Fibroblast of the conjunctiva (primary cell): ENCODE measurements around the gene IL36A.

Experiments used
- DNase-seq: peaks from one replicate; pipeline ENCODE4 v3.0.0-alpha.2; 2010; ENCODE audit warnings: low read depth

The IL36A gene, protein sequence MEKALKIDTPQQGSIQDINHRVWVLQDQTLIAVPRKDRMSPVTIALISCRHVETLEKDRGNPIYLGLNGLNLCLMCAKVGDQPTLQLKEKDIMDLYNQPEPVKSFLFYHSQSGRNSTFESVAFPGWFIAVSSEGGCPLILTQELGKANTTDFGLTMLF

DNA sequence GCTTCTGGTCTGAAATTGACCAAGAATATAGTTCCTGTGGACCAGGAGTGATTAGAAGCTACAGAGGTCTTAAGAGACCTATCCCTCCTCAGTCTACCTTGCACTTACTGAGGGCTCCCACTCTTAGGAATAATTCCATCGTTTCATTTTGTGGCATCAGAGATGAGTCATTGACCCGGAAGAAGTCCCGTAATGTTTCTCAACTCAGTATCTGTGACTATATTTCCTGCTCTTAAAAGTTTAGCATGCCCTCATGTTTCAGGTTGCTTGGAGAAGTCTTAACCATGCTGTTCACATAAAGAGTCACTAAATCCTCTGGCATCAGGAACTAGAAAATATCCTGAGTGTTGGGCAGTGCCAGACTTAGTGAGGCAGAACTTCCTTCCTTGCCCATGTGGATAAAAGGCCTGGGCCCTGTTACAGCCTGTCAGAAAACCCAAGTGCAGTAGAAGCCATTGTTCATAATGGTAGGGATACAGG is at the start of gene IL36A:
Gene IL36A, plus strand, starts transcription at position 430 of the 480 bp plus-strand sequence. CDS start 413 bp downstream, outside the sequence.
- DNase-seq = no peak

DNA sequence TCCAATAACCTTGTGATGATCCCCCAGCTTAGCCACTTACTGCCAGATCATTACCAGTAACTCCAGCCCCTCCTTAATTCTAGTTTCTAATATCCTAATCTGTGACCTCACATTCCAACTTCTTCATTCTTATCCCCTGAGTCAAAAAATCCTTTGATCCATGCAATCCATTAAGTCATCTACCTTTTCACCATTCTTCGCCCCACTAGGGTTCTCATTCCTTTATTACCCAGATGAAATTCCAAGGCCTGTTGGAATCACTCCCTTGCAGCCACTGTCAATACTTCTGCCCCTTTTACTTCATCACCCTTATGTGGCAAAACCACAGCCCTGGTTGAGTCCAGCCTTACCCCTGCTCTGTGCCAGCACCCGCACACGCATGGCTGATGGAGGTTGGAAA is 47.7 kb upstream of the IL36A start:
- DNase-seq = no peak

DNA sequence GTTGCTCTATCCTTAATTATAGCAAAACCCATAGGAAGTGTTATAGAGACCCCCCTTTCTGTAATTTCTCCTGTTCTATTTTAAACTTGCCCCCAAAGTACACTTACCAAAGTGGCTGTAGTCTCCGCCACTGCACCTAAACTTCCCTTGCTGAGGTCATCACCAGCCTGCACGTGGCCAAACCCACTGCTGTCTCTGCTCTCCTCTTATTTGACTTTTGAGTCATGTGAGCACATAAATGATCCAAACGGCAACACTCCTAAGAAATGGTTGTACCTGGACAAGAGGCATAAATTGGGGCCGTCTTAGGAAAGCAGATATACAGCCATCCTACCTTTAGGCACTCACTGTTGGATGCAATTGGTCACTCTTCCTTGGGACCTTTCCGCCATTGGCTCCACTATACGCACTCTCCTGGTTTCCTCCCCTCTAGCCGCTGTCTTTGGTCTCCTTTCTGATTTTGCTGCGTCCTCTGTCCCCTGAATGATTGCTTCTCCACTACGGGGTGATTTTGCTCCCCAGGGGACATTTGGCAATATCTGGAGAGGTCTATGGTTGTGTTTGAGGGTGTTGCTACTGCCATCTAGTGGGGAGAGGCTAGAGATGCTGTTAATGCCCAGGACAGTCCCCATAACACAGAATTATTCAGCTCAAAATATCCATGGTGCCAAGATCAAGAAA is 46.7 kb upstream of the IL36A start:
- DNase-seq = peak; percentile 40

DNA sequence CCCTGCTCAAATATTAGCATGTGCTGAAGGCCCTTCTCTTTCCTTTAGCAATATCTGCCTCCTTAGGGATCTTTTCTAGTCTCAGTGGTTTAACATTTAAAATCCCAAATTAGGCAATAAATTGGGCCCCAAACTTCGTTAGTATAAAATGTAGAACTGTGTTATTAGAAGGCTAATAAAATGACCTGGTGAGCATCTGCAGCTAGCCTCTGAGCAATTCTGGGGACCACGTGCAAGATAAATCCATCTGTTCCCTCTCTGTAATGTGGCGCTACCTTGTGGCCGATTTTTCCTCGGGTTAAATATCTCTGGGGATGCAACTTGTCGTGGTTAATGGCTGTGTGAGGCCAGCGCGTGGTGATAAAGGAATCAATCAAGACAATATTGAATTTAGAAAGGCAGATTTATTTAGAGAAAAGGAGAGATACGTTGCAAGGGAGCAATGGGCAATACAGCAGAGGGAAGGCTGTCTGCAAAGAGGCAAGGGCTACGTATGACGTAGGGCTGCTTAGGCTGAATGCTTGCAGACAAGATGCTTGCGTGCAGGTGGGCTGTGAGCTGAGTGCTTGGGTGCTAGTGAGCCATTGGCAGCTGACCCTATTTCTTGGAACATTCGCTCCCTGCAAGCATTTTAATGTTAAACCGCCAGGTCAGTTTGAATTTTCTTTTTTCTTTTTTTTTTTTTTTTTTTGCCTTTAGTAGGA is 46.0 kb upstream of the IL36A start:
- no peak for DNase-seq

DNA sequence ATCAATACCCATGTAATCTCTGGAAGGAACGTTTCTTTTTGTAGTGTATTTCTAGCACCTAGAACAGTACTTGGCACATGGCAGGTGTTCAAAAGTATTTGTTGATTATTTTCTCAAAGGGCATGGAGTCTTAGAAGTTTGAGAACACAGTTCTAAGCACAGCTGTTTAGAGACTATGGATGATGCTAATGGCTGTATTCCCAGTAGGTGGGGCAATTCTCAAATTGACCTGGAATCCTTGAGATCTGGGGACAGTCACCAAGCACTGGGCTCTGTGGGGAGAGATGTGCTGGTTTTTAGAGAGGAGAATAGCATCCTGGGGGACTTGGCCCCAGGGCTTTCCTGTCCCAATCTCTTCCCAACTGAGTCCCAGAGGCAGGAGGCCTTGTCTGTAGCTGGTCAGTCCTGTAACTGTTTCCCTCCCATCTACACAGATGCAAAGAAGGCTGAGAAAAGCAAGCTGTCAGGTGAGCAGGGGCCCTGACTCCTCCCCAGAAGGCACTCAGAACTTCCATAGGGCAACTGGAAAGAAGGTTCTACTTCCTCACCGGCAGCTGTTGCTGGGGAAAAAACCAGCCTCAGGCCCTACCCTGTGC is 44.9 kb upstream of the IL36A start:
- DNase-seq = no peak

DNA sequence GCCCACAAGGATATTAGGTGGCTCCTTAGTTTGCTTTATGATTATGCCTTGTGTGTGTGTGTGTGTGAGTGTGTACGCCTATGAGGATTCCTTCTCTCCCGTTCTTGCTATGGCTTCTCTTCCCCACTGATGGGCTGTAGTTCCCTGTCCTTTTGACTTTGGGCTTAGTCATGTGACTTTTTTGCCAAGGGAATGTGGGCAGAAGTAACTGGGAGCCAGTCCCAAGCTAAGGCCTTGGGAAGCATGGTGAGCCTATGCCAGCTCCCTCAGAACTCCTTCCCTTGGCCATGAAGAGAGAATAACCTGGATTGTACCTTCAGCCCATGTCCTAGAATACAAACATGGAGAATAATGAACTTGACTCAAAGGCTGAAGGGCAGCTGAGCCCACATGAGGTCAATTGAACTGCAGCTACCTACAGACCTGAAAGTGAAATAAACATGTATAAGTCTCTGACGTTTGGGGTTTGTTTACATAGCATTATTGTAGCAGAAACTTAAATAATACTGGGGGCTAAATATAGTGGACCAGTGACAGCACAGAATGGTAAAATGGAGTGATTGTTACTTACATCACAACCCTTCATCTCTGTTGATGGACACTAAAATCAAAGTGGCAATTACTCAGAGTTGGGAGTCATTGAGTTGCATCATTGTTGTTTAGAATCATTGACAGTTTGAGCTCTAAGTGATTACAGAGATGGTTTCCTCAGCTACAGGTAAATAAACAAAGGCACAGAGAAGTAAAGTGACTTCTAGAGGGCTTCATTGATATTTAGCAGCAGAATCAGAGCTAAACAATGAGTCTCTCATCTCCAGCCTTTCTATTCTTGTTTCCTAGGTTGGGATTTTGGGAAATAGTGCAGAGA is 42.7 kb upstream of the IL36A start:
- no peak for DNase-seq

DNA sequence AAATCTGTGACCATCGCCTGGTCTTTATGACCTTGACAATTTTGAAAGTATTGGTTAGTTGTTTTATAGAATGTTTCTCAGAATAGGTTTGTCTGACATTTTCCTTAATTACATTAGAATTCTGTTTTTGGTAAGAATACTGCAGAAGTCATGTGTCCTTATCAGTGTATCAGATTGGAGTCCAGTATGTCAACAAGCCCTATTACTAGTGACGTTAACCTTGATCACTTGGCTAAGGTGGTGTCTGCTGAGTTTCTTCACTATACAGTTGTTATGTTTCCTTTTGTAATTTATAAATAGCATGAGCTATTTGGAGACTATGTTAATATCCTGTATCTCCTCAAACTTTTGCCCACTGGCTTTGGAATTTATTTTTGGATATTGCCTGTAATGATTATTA is 38.2 kb upstream of the IL36A start:
- DNase-seq = no peak

DNA sequence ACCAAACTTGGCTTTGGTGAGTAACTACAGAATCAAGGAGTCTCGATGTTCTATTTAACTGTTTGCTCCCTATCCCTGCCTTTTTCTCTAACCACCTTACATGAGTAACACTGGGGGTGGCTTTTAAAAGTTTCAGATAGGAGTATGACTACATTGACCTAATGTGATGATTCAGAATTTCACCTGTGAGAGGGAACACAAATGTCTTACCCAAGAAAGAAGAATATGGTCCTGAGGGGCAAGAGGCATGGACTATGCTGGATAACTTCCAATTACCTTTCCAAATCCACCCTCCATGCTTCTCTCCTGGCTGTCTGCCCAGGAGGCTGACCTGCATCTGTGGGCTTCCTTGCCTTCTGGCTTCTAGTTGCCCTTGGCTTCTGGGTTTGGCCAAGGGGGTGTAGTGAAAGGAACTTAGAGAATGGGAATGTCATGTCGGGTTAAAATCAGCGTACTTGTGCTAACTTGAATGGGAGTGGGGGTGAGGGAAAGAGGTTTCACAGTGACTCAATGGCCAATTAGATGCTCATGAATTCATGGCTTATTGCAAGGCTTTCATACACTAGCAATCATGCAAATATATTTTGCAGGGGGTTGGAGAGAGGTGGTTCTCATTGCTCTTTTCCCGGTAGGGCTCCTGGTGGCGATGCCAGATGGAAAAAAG is 32.7 kb upstream of the IL36A start:
- no peak for DNase-seq

DNA sequence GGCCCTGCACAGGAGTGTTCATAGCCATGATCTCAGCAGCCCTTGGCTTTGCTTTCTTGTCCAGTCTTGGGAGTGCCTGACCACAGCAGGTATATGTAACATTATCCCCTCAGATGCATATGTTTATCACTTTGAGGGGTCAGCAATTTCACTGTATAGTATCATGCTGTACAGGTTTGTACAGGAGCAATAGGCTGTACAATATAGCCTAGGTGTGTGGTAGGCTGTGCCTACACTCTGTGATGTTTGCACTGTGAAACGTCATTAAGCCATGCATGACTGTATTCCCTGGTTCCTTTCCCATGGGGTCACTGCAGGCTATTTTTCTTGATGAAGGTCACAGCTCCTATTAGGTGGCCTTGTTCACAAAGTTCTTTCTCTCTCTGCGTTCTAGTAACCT is 32.1 kb upstream of the IL36A start:
- DNase-seq = no peak

DNA sequence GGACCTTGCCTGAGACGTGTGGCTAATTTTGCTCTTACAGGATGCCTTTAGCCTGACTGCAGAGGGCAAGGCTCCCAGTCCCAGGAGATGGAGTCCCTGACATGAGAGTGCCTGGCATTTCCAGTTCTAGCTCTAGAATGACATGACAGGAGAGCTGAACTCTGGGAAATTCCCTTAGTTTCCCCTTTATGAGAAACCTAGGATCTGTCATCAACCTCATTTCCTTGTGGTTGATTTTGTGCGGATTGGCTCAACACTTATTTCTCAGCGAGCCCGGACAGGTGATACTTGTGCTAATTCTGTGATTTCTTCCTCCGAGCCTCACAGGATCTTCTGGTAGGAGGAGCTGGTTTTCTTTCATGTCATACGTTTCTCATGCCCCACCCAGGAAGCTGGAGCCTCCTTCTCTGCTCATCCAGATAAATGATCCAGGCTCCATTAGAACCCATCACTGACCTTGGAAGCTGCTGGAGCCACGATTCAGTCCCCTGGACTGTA is 27.7 kb upstream of the IL36A start, which contains the start of gene IL36G:
Gene IL36G, plus strand, starts transcription at position 448 of the 498 bp plus-strand sequence. CDS start 633 bp downstream, outside the sequence.
- DNase-seq = no peak

DNA sequence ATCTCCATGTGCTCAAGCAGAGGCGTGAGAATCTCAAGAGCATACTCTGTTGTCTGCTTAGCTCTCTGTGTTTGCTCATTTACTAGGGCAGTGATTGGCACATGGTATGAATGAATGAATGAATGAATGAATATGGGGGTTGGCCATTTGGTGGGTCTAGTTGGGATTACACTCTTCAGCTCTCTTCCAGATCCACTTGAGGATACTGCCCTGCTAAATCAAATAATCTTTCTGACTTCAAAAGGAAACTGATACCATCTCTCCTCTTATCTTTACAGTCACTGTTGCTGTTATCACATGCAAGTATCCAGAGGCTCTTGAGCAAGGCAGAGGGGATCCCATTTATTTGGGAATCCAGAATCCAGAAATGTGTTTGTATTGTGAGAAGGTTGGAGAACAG is 25.5 kb upstream of the IL36A start:
- DNase-seq = no peak

DNA sequence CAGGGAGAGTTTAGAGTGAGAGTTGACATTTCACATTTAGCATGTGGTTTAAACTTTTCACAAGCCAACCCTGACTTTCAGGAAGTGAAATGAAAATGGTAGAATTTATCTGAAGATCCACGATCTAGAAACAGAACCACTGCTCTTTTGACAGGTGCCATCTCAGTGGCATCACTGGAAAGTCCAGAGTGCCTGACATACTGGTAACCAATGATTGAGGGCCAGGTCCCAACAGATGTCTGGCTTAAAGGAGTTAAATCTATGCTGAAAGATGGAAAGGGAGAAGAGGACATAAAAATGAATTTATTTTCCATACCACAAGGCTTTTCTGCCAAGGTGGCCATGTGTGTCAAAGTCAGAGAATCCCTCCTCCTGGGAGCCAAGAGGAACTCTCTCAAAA is 24.7 kb upstream of the IL36A start:
- no peak for DNase-seq

DNA sequence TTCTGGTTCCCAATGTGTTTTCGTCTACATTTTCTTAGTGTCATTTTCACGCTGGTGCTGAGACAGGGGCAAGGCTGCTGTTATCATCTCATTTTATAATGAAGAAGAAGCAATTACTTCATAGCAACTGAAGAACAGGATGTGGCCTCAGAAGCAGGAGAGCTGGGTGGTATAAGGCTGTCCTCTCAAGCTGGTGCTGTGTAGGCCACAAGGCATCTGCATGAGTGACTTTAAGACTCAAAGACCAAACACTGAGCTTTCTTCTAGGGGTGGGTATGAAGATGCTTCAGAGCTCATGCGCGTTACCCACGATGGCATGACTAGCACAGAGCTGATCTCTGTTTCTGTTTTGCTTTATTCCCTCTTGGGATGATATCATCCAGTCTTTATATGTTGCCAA is 20.2 kb upstream of the IL36A start:
- no peak for DNase-seq

DNA sequence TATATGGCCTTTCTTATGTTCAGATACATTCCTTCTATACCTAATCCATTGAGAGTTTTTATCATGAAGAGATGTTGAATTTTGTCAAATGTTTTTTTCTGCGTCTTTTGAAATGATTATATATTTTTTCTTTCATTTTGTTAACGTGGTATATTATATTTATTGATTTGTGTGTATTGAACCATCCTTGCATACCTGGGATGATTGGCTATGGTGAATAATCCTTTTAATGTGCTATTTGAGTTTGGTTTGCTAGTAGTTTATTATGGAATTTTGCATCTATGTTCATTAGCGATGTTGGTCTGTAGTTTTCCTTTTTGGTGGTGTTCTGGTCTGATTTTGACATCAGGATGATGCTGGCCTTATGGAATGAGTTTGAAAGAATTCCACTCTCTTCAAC is 15.6 kb upstream of the IL36A start:
- no peak for DNase-seq

DNA sequence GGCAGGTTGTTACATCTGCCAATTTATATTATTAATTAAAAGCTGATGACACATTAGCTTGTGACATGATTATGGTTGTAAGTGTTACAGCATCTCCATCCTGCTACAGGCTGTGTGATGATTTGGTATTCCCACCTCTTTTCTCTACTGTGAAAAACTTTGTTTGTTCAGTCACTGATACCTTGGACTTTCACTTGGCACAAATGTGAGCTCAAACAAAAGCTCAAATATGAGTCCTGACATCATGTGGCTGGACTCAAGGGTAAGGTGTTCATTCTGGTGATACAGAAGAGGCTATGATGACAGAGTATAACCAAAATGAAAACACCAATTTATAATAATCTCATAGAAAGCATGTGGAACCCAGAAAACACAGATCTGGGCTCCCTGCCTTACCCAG is 11.4 kb upstream of the IL36A start:
- no peak for DNase-seq

DNA sequence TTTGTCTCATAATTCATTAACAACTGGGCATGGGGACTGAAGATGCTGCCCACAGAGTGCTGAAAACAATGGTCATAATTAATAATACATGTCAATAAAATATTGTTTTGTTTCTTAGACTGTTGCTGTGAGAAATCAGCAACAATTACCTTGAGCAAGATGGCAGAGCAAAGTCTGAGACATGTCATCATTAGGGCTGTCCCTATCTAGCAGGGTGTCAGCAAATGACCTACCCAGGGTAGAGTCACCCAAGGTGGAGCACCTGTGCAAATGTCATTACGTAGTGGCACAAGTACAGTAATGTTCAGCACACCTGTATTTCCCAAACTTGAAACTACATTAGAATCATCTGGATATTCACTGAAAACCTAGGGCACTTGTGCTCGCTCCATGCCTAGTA is 10.6 kb upstream of the IL36A start:
- no peak for DNase-seq

DNA sequence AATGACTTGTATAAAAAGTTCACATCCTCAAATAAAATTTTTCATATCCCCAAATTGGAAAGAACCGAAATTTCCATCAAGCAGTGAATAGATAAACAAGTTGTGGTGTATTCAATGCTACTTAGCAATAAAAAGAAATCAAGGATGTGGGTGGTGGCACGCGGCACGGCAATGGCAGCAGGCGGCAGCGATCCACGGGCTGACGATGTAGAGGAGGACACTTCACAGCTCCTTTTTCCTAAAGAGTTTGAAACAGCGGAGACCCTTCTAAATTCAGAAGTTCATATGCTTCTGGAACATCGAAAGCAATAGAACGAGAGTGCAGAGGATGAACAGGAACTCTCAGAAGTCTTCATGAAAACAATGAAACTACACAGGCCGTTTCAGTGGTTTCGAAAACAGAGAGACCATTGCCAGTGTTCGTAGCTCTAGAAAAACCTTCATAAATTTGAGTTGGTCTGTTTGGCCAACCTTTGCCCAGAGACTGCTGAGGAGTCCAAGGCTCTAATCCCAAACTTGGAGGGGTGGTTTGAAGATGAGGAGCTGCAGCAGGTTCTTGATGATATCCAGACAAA is 9.8 kb upstream of the IL36A start:
- no peak for DNase-seq

DNA sequence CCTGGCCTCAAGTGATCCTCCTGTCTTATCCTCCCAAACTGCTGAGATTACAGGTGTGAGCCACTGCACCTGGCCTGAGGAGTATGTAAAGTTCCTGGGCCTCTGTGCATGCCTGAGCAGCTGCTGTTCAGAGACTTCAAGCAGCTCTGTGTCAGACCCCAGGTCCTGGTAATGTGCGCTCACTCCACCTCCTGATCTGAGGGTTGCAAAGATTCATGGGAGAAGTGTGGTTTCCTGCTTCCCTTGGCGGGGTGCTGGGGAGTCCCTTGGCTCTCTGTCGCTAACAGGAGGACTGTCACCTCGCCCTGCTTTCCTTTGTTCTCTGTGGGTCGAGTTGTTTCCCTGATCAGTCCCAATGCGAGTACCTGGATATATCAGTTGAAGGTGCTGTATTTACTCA is 8.6 kb upstream of the IL36A start:
- no peak for DNase-seq

DNA sequence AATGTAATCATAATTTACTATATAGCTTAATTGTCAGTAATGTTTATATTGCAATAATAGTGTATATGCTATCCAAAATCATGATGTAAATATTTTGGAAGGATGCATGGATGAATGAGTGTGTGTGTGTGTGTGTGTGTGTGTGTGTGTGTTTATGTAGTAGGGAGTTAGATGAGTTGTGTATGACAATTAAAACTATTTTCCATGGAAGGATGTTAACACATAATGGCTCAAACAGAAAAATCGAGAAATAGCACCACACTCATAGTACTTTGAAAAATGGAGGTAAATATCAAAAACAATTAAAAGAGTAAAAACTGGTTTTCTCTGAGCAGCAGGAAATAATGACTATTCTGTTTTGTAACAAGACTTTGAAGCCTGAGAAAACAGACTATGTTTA is 8.1 kb upstream of the IL36A start:
- DNase-seq = no peak

DNA sequence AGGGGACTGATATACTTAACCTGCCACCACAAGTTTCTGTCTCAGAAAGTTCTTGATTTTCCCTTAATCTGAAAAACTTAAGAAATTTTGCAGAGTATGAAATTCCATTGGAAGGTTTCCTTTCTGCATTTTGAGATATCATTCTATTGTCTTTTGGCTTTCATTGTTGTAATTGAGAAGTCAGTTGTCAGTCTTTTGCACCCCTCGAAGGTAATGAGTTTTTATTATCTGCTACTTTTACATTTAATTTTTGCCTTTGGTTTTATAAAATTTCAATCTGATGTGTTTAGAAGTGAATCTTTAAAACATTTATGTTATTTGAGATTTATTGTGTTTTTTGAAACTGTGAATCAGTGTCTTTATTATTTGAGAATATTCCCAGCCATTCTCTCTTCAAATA is 4.8 kb upstream of the IL36A start:
- no peak for DNase-seq

DNA sequence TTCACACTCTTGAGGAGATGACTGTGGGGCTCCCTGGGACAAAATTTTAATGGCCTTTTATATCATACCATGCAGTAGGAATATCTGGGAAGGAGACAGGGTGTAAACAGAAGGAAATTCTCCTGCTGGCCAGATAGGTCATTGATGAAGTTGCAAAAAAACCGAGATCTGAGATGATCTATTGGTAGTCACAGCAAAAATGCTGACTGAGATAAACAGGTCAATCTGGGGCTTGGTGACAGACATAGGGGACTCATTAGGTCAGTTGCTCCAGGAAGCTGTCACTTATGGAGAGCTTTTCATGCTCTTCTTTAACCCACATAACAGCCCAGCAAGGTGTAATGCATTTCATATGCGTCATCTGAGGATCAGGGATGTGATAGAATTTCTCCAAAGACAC is 2.6 kb upstream of the IL36A start:
- no peak for DNase-seq
